Neural progenitor cell (in vitro differentiated cells): ENCODE measurements around the gene KPNA5. TPM values are rescaled to one million over a fixed set of nuclear protein-coding genes. Genes with fewer than 3 reads are reported as not detected.

Experiments
- DNase-seq: peaks from one replicate; pipeline ENCODE4 v3.0.0-alpha.2; 2016; ENCODE audit warnings: low spot score
- H2AFZ ChIP-seq: fragments of 200-600 bp; sonication (generic); replicated peaks from 2 replicates; pipeline ENCODE4 v1.6.1; 2016; ENCODE audit warnings: antibody characterized with exemption
- H3F3A ChIP-seq: fragments of 200-600 bp; sonication (generic); 2 replicates; pipeline ENCODE4 v1.6.1; 2016; ENCODE audit warnings: antibody characterized with exemption, low read depth
- H3K27ac ChIP-seq: fragments of 200-600 bp; sonication (generic); 2 replicates; pipeline ENCODE4 v1.5.1; 2016; ENCODE audit warnings: mild to moderate bottlenecking
- H3K27me3 ChIP-seq: fragments of 200-600 bp; sonication (generic); 2 replicates; pipeline ENCODE4 v1.6.1; 2016; ENCODE audit warnings: mild to moderate bottlenecking, moderate library complexity
- H3K36me3 ChIP-seq: fragments of 200-600 bp; sonication (generic); 2 replicates; pipeline ENCODE4 v1.5.1; 2016
- H3K4me1 ChIP-seq: fragments of 200-600 bp; sonication (generic); 2 replicates; pipeline ENCODE4 v1.6.1; 2016; ENCODE audit warnings: mixed run types
- H3K4me2 ChIP-seq: fragments of 200-600 bp; sonication (generic); 2 replicates; pipeline ENCODE4 v1.6.1; 2016
- H3K4me3 ChIP-seq: fragments of 200-600 bp; sonication (generic); 2 replicates; pipeline ENCODE4 v1.5.1; 2016
- H3K79me2 ChIP-seq: fragments of 200-600 bp; sonication (generic); 2 replicates; pipeline ENCODE4 v1.6.1; 2016; ENCODE audit warnings: low read depth
- H3K9ac ChIP-seq: fragments of 200-600 bp; sonication (generic); 2 replicates; pipeline ENCODE4 v1.6.1; 2016
- H3K9me3 ChIP-seq: fragments of 200-600 bp; sonication (generic); 2 replicates; pipeline ENCODE4 v1.5.1; 2016; ENCODE audit warnings: low read depth
- H4K20me1 ChIP-seq: fragments of 200-600 bp; sonication (generic); 2 replicates; pipeline ENCODE4 v1.6.1; 2016; ENCODE audit warnings: low read depth
- H3K27ac Mint-ChIP-seq: 3 replicates; pipeline ENCODE4 v1.8.0; 2021; ENCODE audit warnings: mixed read lengths
- H3K27me3 Mint-ChIP-seq: 2 replicates; pipeline ENCODE4 v1.8.0; 2022; ENCODE audit warnings: low read depth, mild to moderate bottlenecking, inconsistent platforms, moderate library complexity, mixed read lengths; ENCODE audit not compliant: insufficient read depth
- H3K36me3 Mint-ChIP-seq: 3 replicates; pipeline ENCODE4 v1.8.0; 2021; ENCODE audit warnings: mixed read lengths
- H3K4me1 Mint-ChIP-seq: 3 replicates; pipeline ENCODE4 v1.8.0; 2021; ENCODE audit warnings: mixed read lengths
- H3K4me3 Mint-ChIP-seq: 3 replicates; pipeline ENCODE4 v1.8.0; 2021; ENCODE audit warnings: mild to moderate bottlenecking, moderate library complexity, mixed read lengths
- H3K9me3 Mint-ChIP-seq: 3 replicates; pipeline ENCODE4 v1.8.0; 2020; ENCODE audit warnings: mixed read lengths
- EZH2 ChIP-seq: fragments of 200-600 bp; sonication (generic); IDR thresholded peaks from 2 replicates; pipeline ENCODE4 v1.6.1; 2017; ENCODE audit warnings: antibody characterized with exemption, mild to moderate bottlenecking, moderate library complexity
- EZH2phosphoT487 ChIP-seq: fragments of 200-600 bp; sonication (generic); IDR thresholded peaks from 2 replicates; pipeline ENCODE4 v1.6.1; 2017; ENCODE audit warnings: antibody characterized with exemption
- total RNA-seq: library from RNA; depleted of rRNA; stranded (reverse); fragments of >200 nt; gene quantifications from 2 replicates; pipeline ENCODE4 v1.2.3, GENCODE V29; 2015; ENCODE audit warnings: low replicate concordance
- TF ChIP-seq, protein P1 (sequence below): fragments of 200-600 bp; sonication (generic); IDR thresholded peaks from 2 replicates; pipeline ENCODE4 v1.5.1; 2017; ENCODE audit warnings: antibody characterized with exemption, mild to moderate bottlenecking

The KPNA5 gene
- total RNA-seq, 1 donor from 2014 or later = 39.9 TPM

DNA sequence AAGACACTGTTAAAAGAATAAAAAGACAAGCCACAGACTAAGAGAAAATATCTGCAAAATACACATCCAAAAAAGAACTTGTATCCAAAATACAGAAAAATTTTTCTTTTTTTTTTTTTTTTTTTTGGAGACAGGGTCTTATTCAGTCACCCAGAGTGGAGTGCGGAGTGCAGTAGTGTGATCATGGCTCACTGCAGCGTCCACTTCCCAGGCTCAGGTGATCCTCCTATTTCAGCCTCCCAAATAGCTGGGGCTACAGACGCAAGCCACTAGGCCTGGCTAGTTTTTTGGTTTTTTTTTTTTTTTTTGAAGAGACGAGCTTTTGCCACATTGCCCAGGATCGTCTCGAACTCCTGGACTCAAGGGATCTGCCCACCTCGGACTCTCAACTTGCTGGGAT, 15.5 kb upstream of the KPNA5 start:
- Histone ChIP-seq H4K20me1 (peaks cover 4% of the 10 kb centered on the region), H3K4me3 (peak overlapping the region; percentile 11), H3K36me3 (no peaks in the 10 kb centered on the region), H3K4me1 (peaks cover 13% of the 10 kb centered on the region), H3K27me3 (no peaks in the 10 kb centered on the region), H2AFZ (no peak overlapping the region), H3K9me3 (no peaks in the 10 kb centered on the region), H3K4me2 (no peak overlapping the region), H3K79me2 (peaks cover 74% of the 10 kb centered on the region), H3K9ac (no peak overlapping the region), H3K27ac (no peak overlapping the region), H3F3A (no peaks in the 10 kb centered on the region)
- peaks cover 20% of the 10 kb centered on the region for H3K4me1 Mint-ChIP-seq
- no peak overlapping the region for H3K4me3 Mint-ChIP-seq
- H3K27ac Mint-ChIP-seq = no peak overlapping the region
- TF ChIP-seq EZH2 (no peak), EZH2phosphoT487 (no peak)
- TF ChIP-seq, protein P1, sequence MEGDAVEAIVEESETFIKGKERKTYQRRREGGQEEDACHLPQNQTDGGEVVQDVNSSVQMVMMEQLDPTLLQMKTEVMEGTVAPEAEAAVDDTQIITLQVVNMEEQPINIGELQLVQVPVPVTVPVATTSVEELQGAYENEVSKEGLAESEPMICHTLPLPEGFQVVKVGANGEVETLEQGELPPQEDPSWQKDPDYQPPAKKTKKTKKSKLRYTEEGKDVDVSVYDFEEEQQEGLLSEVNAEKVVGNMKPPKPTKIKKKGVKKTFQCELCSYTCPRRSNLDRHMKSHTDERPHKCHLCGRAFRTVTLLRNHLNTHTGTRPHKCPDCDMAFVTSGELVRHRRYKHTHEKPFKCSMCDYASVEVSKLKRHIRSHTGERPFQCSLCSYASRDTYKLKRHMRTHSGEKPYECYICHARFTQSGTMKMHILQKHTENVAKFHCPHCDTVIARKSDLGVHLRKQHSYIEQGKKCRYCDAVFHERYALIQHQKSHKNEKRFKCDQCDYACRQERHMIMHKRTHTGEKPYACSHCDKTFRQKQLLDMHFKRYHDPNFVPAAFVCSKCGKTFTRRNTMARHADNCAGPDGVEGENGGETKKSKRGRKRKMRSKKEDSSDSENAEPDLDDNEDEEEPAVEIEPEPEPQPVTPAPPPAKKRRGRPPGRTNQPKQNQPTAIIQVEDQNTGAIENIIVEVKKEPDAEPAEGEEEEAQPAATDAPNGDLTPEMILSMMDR = no peak
- no peaks in the 10 kb centered on the region for H3K27me3 Mint-ChIP-seq
- H3K36me3 Mint-ChIP-seq = no peaks in the 10 kb centered on the region
- DNase-seq = no peak
- no peaks in the 10 kb centered on the region for H3K9me3 Mint-ChIP-seq

DNA sequence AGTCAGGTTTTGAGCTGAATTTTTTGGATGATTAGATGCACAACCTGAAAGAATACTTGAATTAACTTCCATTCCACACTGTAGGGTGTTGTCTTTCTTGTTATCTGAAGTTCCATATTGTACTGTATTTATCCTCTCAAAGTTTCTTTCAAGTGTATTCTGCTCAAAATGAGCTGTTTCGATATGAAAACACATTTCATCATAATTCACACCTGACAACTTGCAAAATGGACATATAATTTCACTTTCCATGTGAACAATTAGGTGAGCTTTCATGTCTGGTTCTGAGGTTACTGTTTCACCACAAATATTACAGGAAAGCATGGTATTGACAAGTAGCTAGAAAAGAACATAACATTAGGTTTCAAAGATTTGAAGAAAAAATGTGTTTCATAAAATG, 14.1 kb upstream of the KPNA5 start:
- TF ChIP-seq EZH2 (no peak), EZH2phosphoT487 (no peak)
- TF ChIP-seq, protein P1 = no peak
- peak overlapping the region; percentile 57 for H3K4me3 Mint-ChIP-seq

DNA sequence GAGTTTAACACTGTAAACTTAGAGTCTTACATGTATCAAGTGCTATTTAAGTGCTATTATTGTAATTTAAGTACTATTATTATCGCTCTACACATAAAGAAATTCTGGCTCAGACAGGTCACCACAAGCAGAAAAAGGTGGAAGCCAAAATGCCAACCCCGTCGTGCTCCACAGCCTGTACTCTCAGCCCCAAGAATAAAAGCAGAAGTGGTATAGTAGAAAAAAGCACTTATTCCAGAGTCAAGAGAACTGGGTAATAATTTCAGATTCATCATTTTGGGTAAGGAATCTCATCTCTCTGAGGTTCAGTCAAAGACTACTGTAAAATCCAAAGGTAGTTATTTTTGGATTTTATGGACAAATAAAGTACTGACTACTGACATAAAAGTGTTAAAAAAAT, 13.4 kb upstream of the KPNA5 start:
- peaks cover 20% of the 10 kb centered on the region for H3K4me1 Mint-ChIP-seq
- H3F3A ChIP-seq = no peaks in the 10 kb centered on the region
- H4K20me1 ChIP-seq = no peaks in the 10 kb centered on the region
- H2AFZ ChIP-seq = no peak overlapping the region
- H3K4me2 ChIP-seq = peak overlapping the region; percentile 88
- no peaks in the 10 kb centered on the region for H3K9me3 ChIP-seq
- H3K9me3 Mint-ChIP-seq = no peaks in the 10 kb centered on the region
- no peaks in the 10 kb centered on the region for H3K36me3 ChIP-seq
- no peak for DNase-seq
- H3K27me3 ChIP-seq = no peaks in the 10 kb centered on the region
- peak overlapping the region; percentile 78 for H3K9ac ChIP-seq
- TF ChIP-seq EZH2phosphoT487 (no peak), EZH2 (no peak)
- TF ChIP-seq, protein P1 = no peak
- H3K27ac Mint-ChIP-seq = no peak overlapping the region
- peak overlapping the region; percentile 100 for H3K4me3 Mint-ChIP-seq
- peaks cover 4% of the 10 kb centered on the region for H3K27me3 Mint-ChIP-seq
- H3K27ac ChIP-seq = no peak overlapping the region
- peaks cover 59% of the 10 kb centered on the region for H3K79me2 ChIP-seq
- no peaks in the 10 kb centered on the region for H3K36me3 Mint-ChIP-seq
- peak overlapping the region; percentile 79 for H3K4me3 ChIP-seq
- H3K4me1 ChIP-seq = peaks cover 13% of the 10 kb centered on the region

More for the DNA sequence above, 14.1 kb upstream of the KPNA5 start:
- Mint-ChIP-seq H3K4me1 (peaks cover 20% of the 10 kb centered on the region), H3K36me3 (no peaks in the 10 kb centered on the region), H3K27ac (no peak overlapping the region), H3K27me3 (peaks cover 4% of the 10 kb centered on the region), H3K9me3 (no peaks in the 10 kb centered on the region)
- Histone ChIP-seq H3K36me3 (no peaks in the 10 kb centered on the region), H3K4me3 (peak overlapping the region; percentile 11), H3K4me1 (peaks cover 13% of the 10 kb centered on the region), H3K27ac (no peak overlapping the region), H3K9ac (no peak overlapping the region), H4K20me1 (peaks cover 4% of the 10 kb centered on the region), H3K79me2 (peaks cover 67% of the 10 kb centered on the region), H3K9me3 (no peaks in the 10 kb centered on the region), H3K4me2 (peak overlapping the region; percentile 31), H2AFZ (no peak overlapping the region), H3K27me3 (no peaks in the 10 kb centered on the region), H3F3A (no peaks in the 10 kb centered on the region)
- DNase-seq = no peak
